HFFc6 (cell line): ENCODE measurements around the gene LYRM9. TPM values are rescaled to one million over a fixed set of nuclear protein-coding genes. Genes with fewer than 3 reads are reported as not detected.
"Not testable (repeated sequence)": the region's sequence is repeated elsewhere in the genome, so short reads cannot be mapped to it uniquely, and the experiment has no call there.

Source experiments
- DNase-seq: peaks from one replicate; pipeline ENCODE4 v3.0.0-alpha.2; 2018
- H3K27ac Mint-ChIP-seq: 2 replicates; pipeline ENCODE4 v1.8.0; 2020; ENCODE audit warnings: mild to moderate bottlenecking, mixed read lengths
- H3K27me3 Mint-ChIP-seq: 2 replicates; pipeline ENCODE4 v1.8.0; 2021; ENCODE audit warnings: mild to moderate bottlenecking, moderate library complexity, mixed read lengths; ENCODE audit not compliant: insufficient read depth
- H3K36me3 Mint-ChIP-seq: 2 replicates; pipeline ENCODE4 v1.8.0; 2021; ENCODE audit warnings: low read depth, mixed read lengths
- H3K4me1 Mint-ChIP-seq: 2 replicates; pipeline ENCODE4 v1.8.0; 2020; ENCODE audit warnings: low read depth, mixed read lengths
- H3K4me3 Mint-ChIP-seq: 2 replicates; pipeline ENCODE4 v1.8.0; 2020; ENCODE audit warnings: mild to moderate bottlenecking, moderate library complexity, mixed read lengths
- H3K9me3 Mint-ChIP-seq: 2 replicates; pipeline ENCODE4 v1.8.0; 2020; ENCODE audit warnings: mild to moderate bottlenecking, mixed read lengths
- CTCF ChIP-seq: fragments of 200-600 bp; sonication (generic); IDR thresholded peaks from 2 replicates; pipeline ENCODE4 v1.5.0; 2021; ENCODE audit warnings: antibody characterized with exemption, mild to moderate bottlenecking
- total RNA-seq, 6 experiments: library from RNA; stranded (reverse); fragmentation: NEBNext Ultra II Directional; extraction: Animal tissue kit (Norgen Biotek cat#: 25700); gene quantifications; 2 replicates in 1 of 6; 3 replicates in 5 of 6; pipeline ENCODE4 v1.2.3, GENCODE V29; 2021

The LYRM9 gene
- total RNA-seq, 6 experiments from 2014 or later, result 2.2 to 3.6 (median 2.9) TPM

GRCh38 chr17:27914382-27914781 is 21.2 kb upstream of the LYRM9 start:
- Mint-ChIP-seq H3K4me1 (peaks cover 6% of the 10 kb centered on the region; the same call in 1 of the 2 replicates), H3K27me3 (peaks cover 18% of the 10 kb centered on the region), H3K4me3 (no peak overlapping the region), H3K9me3 (no peaks in the 10 kb centered on the region), H3K27ac (no peak overlapping the region), H3K36me3 (no peaks in the 10 kb centered on the region)
- no peak; the same call in 1 of the 2 replicates for TF ChIP-seq CTCF
- no peak for DNase-seq

GRCh38 chr17:27912964-27913363 is 19.8 kb upstream of the LYRM9 start:
- H3K4me3 Mint-ChIP-seq, result no peak overlapping the region
- no peak overlapping the region for H3K27ac Mint-ChIP-seq
- H3K4me1 Mint-ChIP-seq, result peaks cover 6% of the 10 kb centered on the region; the same call in 1 of the 2 replicates
- peaks cover 1% of the 10 kb centered on the region; the same call in 1 of the 2 replicates for H3K9me3 Mint-ChIP-seq
- no peak for DNase-seq
- peaks cover 14% of the 10 kb centered on the region for H3K27me3 Mint-ChIP-seq
- no peaks in the 10 kb centered on the region for H3K36me3 Mint-ChIP-seq
- TF ChIP-seq CTCF, result no peak

GRCh38 chr17:27912299-27912698 is 19.1 kb upstream of the LYRM9 start:
- H3K36me3 Mint-ChIP-seq, DNase-seq, H3K4me1 Mint-ChIP-seq, H3K27ac Mint-ChIP-seq, H3K4me3 Mint-ChIP-seq, H3K9me3 Mint-ChIP-seq: not testable (repeated sequence)
- peaks cover 13% of the 10 kb centered on the region for H3K27me3 Mint-ChIP-seq

GRCh38 chr17:27907976-27908558 is 14.9 kb upstream of the LYRM9 start:
- no peak for DNase-seq
- Mint-ChIP-seq H3K4me1 (peaks cover 5% of the 10 kb centered on the region; the same call in 1 of the 2 replicates), H3K27ac (no peak overlapping the region), H3K4me3 (no peak overlapping the region), H3K36me3 (peaks cover 6% of the 10 kb centered on the region; the same call in 1 of the 2 replicates), H3K9me3 (peaks cover 9% of the 10 kb centered on the region), H3K27me3 (peaks cover 16% of the 10 kb centered on the region)
- no peak for TF ChIP-seq CTCF

- Mint-ChIP-seq H3K9me3 (peaks cover 9% of the 10 kb centered on the region), H3K36me3 (peaks cover 6% of the 10 kb centered on the region; the same call in 1 of the 2 replicates), H3K27me3 (peaks cover 16% of the 10 kb centered on the region)
These were observed 13.5 kb upstream of the LYRM9 start for GRCh38 chr17:27906623-27907022.

More at GRCh38 chr17:27906623-27907022, 13.5 kb upstream of the LYRM9 start:
- H3K4me1 Mint-ChIP-seq, result no peaks in the 10 kb centered on the region
- H3K4me3 Mint-ChIP-seq, result no peak overlapping the region
- TF ChIP-seq CTCF, result no peak
- no peak overlapping the region for H3K27ac Mint-ChIP-seq
- no peak for DNase-seq
